ENCODE results near the gene SMIM29. TPM values are rescaled to one million over a fixed set of nuclear protein-coding genes. Genes with fewer than 3 reads are reported as not detected.

SMIM29 gene
- total and polyA plus RNA-seq, 2 donors (not counting 3 experiments of a cell fraction or from before 2014, with no cell fraction given) = 37.6 to 75.2 TPM

GRCh38 chr6:34295721-34296120 lies 46.9 kb upstream of the SMIM29 start:
- FAIRE-seq (peak; percentile 69), DNase-seq (ENCODE audit: low read depth, low spot score) (no peak)
- peaks cover 8 to 11% of the 10 kb centered on the region in 2 experiments for H3K36me3 ChIP-seq (ENCODE audit: control insufficient read depth in 2 of 2, extremely low read depth in 1 of 2, insufficient read depth in 2 of 2, low read length in 2 of 2)
- H3K79me2 ChIP-seq (ENCODE audit: control insufficient read depth, insufficient read depth, low read length) = peaks cover 3% of the 10 kb centered on the region
- ChIA-PET CTCF (interaction anchor here (0.9 to 2.5 kb wide), 4 partner anchors 10 to 119 kb away, joined by 3 to 6 read pairs (median 4); partner anchors contain the start of gene SMIM29), POLR2A (no interaction called here)
- H4K20me1 ChIP-seq (replicated peaks; ENCODE audit: control insufficient read depth, extremely low read depth, insufficient read depth, low read length) = no peaks in the 10 kb centered on the region
- no peaks in the 10 kb centered on the region for H3K27me3 ChIP-seq (ENCODE audit: control insufficient read depth in 2 of 2, insufficient read depth in 2 of 2, low read length in 2 of 2)
- intact Hi-C loops (cut with micrococcal nuclease) = no loop called here
- no peak overlapping the region for H3K4me2 ChIP-seq (ENCODE audit: insufficient read depth, low read length)
- H3K4me3 ChIP-seq (replicated peaks in 1 of 3; ENCODE audit: insufficient read depth in 1 of 3, low read depth in 1 of 3, low read length in 3 of 3) = no peak overlapping the region
- no peak overlapping the region for H3K9ac ChIP-seq (replicated peaks; ENCODE audit: extremely low read depth, insufficient read depth, low read length)
- no peak overlapping the region for H2AFZ ChIP-seq (ENCODE audit: low read depth, low read length)
- H3K9me3 ChIP-seq (replicated peaks; ENCODE audit: control insufficient read depth, insufficient read depth, low read length) = no peaks in the 10 kb centered on the region
- TF ChIP-seq EZH2 (IDR thresholded peaks at IDR 0.05; ENCODE audit: borderline replicate concordance, low read depth, low read length, severe bottlenecking) = no peak
- TF ChIP-seq, protein P1, sequence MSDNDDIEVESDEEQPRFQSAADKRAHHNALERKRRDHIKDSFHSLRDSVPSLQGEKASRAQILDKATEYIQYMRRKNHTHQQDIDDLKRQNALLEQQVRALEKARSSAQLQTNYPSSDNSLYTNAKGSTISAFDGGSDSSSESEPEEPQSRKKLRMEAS (IDR thresholded peaks at IDR 0.05; ENCODE audit: insufficient read depth, insufficient read length) = no peak
- TF ChIP-seq POLR2AphosphoS5 (IDR thresholded peaks at IDR 0.05; ENCODE audit: insufficient read depth, low read depth, low read length) = no peak
- no peak for TF ChIP-seq GATA2 (IDR thresholded peaks at IDR 0.05; ENCODE audit: insufficient read depth, insufficient read length, low read depth, low read length)
- no peak for TF ChIP-seq JUN (IDR thresholded peaks at IDR 0.05; ENCODE audit: borderline replicate concordance, insufficient read depth, insufficient read length, low read depth)
- no peak for TF ChIP-seq POLR2A (IDR thresholded peaks at IDR 0.05; ENCODE audit: low read depth, low read length)
- TF ChIP-seq FOS (IDR thresholded peaks at IDR 0.05; ENCODE audit: borderline replicate concordance, insufficient read depth, low read length) = no peak
- BruUV-seq (replicated peaks) = no TSS peak
- H3K9me1 ChIP-seq (replicated peaks; ENCODE audit: control insufficient read depth, extremely low read depth, insufficient read depth, low read length) = no peaks in the 10 kb centered on the region
- H3K27ac ChIP-seq (ENCODE audit: insufficient read depth, low read depth, low read length) = no peak overlapping the region
- H3K4me1 ChIP-seq (ENCODE audit: control insufficient read depth, extremely low read depth, insufficient read depth, low read length) = no peaks in the 10 kb centered on the region
- dilution Hi-C loops (cut with MboI; ENCODE audit: extremely low pct_ligation_motif_present, low sequenced_read_pairs) = no loop called here

- no peak for FAIRE-seq
- POLR2A ChIA-PET = no interaction called here
- H3K27me3 ChIP-seq (ENCODE audit: control insufficient read depth in 2 of 2, insufficient read depth in 2 of 2, low read length in 2 of 2) = no peaks in the 10 kb centered on the region
- H3K4me1 ChIP-seq (ENCODE audit: control insufficient read depth, extremely low read depth, insufficient read depth, low read length) = no peaks in the 10 kb centered on the region
- no peak for DNase-seq (ENCODE audit: low read depth, low spot score)
- no peak overlapping the region for H3K4me3 ChIP-seq (replicated peaks in 1 of 3; ENCODE audit: insufficient read depth in 1 of 3, low read depth in 1 of 3, low read length in 3 of 3)
- intact Hi-C loops (cut with micrococcal nuclease) = no loop called here
- no peak overlapping the region for H3K27ac ChIP-seq (ENCODE audit: insufficient read depth, low read depth, low read length)
- no peak overlapping the region for H3K4me2 ChIP-seq (ENCODE audit: insufficient read depth, low read length)
- H2AFZ ChIP-seq (ENCODE audit: low read depth, low read length) = no peak overlapping the region
- TF ChIP-seq GATA2 (IDR thresholded peaks at IDR 0.05; ENCODE audit: insufficient read depth, insufficient read length, low read depth, low read length) = no peak
- H3K9me3 ChIP-seq (replicated peaks; ENCODE audit: control insufficient read depth, insufficient read depth, low read length) = no peaks in the 10 kb centered on the region
- CTCF ChIA-PET = interaction anchor here (1.0 to 1.3 kb wide), 2 partner anchors 10 to 13 kb away, joined by 3 to 4 read pairs; no protein-coding TSS in a partner anchor
- H3K36me3 ChIP-seq (ENCODE audit: control insufficient read depth in 2 of 2, extremely low read depth in 1 of 2, insufficient read depth in 2 of 2, low read length in 2 of 2) = peaks cover 8 to 11% of the 10 kb centered on the region in 2 experiments
- no peak overlapping the region for H3K9ac ChIP-seq (replicated peaks; ENCODE audit: extremely low read depth, insufficient read depth, low read length)
- no peaks in the 10 kb centered on the region for H3K9me1 ChIP-seq (replicated peaks; ENCODE audit: control insufficient read depth, extremely low read depth, insufficient read depth, low read length)
- BruUV-seq (replicated peaks) = no TSS peak
- no peaks in the 10 kb centered on the region for H3K79me2 ChIP-seq (ENCODE audit: control insufficient read depth, insufficient read depth, low read length)
- no peaks in the 10 kb centered on the region for H4K20me1 ChIP-seq (replicated peaks; ENCODE audit: control insufficient read depth, extremely low read depth, insufficient read depth, low read length)
- dilution Hi-C loops (cut with MboI; ENCODE audit: extremely low pct_ligation_motif_present, low sequenced_read_pairs) = no loop called here
These were observed 44.1 kb upstream of the SMIM29 start for GRCh38 chr6:34292954-34293353.
